Transverse colon (tissue), 4 donors: Measurements from ENCODE around the gene CARMIL1. TPM values are rescaled to one million over a fixed set of nuclear protein-coding genes. Genes with fewer than 3 reads are reported as not detected.

Source experiments
- DNase-seq: peaks from one replicate; pipeline ENCODE4 v3.0.0-alpha.2; 2019
- H3K27ac ChIP-seq, 4 donors: fragments of 200-600 bp; sonication (generic); 2 replicates each; pipeline ENCODE4 v1.5.1; 2016 to 2018; ENCODE audit warnings: inconsistent platforms in 4 of 4
- H3K27me3 ChIP-seq: fragments of 200-600 bp; sonication (generic); 2 replicates; pipeline ENCODE4 v1.5.1; 2017; ENCODE audit warnings: inconsistent platforms
- H3K36me3 ChIP-seq, 4 donors: fragments of 200-600 bp; sonication (generic); 2 replicates each; pipeline ENCODE4 v1.5.1; 2017 to 2019; ENCODE audit warnings: inconsistent platforms in 4 of 4
- H3K4me1 ChIP-seq, 4 donors: fragments of 200-600 bp; sonication (generic); 2 replicates each; pipeline ENCODE4 v1.5.1; 2017 to 2020; ENCODE audit warnings: inconsistent platforms in 4 of 4
- H3K4me3 ChIP-seq, 4 donors: fragments of 200-600 bp; sonication (generic); 1 replicate in 1 of 4; 2 replicates in 3 of 4; pipeline versions ENCODE4 v1.5.1 to v1.6.1; 2017 to 2019; ENCODE audit warnings: inconsistent platforms in 4 of 4
- H3K9me3 ChIP-seq, 2 donors: fragments of 200-600 bp; sonication (generic); 2 replicates each; pipeline ENCODE4 v1.5.1; 2017 to 2019; ENCODE audit warnings: inconsistent platforms in 2 of 2
- CTCF ChIP-seq, 5 experiments: fragments of 200-600 bp in 3 of 5; fragments of 450-650 bp in 2 of 5; sonication (generic) in 3 of 5; IDR thresholded peaks; 1 replicate in 2 of 5; 2 replicates in 3 of 5; pipeline ENCODE4 v1.5.1; 2016 to 2017; ENCODE audit warnings: antibody characterized with exemption in 5 of 5, inconsistent platforms in 3 of 5, mild to moderate bottlenecking in 2 of 5, moderate library complexity in 1 of 5
- EP300 ChIP-seq: sonication (generic); formaldehyde crosslinking; IDR thresholded peaks from one replicate; pipeline ENCODE4 v1.6.1; 2017; ENCODE audit warnings: antibody characterized with exemption, low read depth
- POLR2A ChIP-seq: fragments of 450-650 bp; IDR thresholded peaks from one replicate; pipeline ENCODE4 v1.6.1; 2016; ENCODE audit warnings: antibody characterized with exemption, mild to moderate bottlenecking, moderate library complexity
- POLR2AphosphoS5 ChIP-seq, 3 donors: sonication (generic); formaldehyde crosslinking; IDR thresholded peaks; one replicate each; pipeline ENCODE4 v1.6.1; 2016; ENCODE audit warnings: antibody characterized with exemption in 3 of 3
- WGBS, 2 donors: methylation state at CpG; one replicate each; pipeline ENCODE4 v1.1.5; 2018; ENCODE audit warnings: low coverage in 1 of 2; 5-methylcytosine and 5-hydroxymethylcytosine counted together
- in situ Hi-C, 4 donors: fragments of 200-750 bp; cut with MboI; loops; one replicate each; pipeline versions ENCODE4 v1.15.0 to v1.15.1; 2017; ENCODE audit warnings: low sequenced_read_pairs in 3 of 4, low pct_ligation_motif_present in 1 of 4, low pct_unique_long_range_greater_than_20kb in 1 of 4
- intact Hi-C: fragments of 100-400 bp; cut with DNase I; formaldehyde crosslinking; loops from one replicate; pipeline ENCODE4 v1.15.1; 2023; ENCODE audit warnings: low total_unique reads
- total RNA-seq, 4 donors: library from RNA; depleted of rRNA; stranded (reverse); fragments of >200 nt; gene quantifications; one replicate each; pipeline ENCODE4 v1.1.0, GENCODE V29; 2016

The CARMIL1 gene
- total RNA-seq, 4 donors from 2014 or later, result 25.1 to 93.5 (median 61.0) TPM

DNA sequence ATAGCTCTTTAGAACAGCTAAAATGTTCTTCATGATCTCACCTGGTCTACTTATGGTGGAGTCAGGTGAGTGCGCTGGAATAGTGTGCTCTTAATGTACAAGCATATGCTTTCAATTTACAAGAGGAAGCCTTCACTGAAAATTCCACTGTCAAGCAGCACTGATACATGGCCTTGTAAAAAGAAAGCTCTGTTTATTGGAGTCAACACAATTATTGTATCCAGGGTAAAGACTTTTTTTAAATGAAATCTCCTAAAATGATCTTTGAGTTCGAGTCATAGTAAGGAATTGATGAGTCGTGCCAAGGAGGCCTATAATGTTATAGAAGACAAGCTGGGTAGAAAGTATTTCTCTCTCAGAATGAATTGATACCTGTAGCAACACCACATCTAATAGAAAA lies 41.6 kb upstream of the CARMIL1 start:
- no peak for TF ChIP-seq POLR2A
- TF ChIP-seq EP300, result no peak
- no peak for TF ChIP-seq CTCF (IDR thresholded peaks at IDR 0.05)
- no peak for TF ChIP-seq POLR2AphosphoS5 (IDR thresholded peaks at IDR 0.05)
- Histone ChIP-seq H3K36me3 (no peaks in the 10 kb centered on the region), H3K4me1 (no peaks in the 10 kb centered on the region), H3K27ac (no peak overlapping the region), H3K4me3 (no peak overlapping the region), H3K9me3 (no peaks in the 10 kb centered on the region), H3K27me3 (no peaks in the 10 kb centered on the region)
- intact Hi-C loops (no loop called here), in situ Hi-C loops (no loop called here)
- no peak for DNase-seq
- WGBS, 2 donors, result 73 to 90% methylated on average over 3 of the region's 3 CpGs

GRCh38 chr6:25239059-25239458 lies 40.1 kb upstream of the CARMIL1 start:
- in situ Hi-C loops, result no loop called here
- TF ChIP-seq POLR2AphosphoS5 (IDR thresholded peaks at IDR 0.05) (no peak), CTCF (IDR thresholded peaks at IDR 0.05) (no peak), EP300 (no peak), POLR2A (no peak)

DNA sequence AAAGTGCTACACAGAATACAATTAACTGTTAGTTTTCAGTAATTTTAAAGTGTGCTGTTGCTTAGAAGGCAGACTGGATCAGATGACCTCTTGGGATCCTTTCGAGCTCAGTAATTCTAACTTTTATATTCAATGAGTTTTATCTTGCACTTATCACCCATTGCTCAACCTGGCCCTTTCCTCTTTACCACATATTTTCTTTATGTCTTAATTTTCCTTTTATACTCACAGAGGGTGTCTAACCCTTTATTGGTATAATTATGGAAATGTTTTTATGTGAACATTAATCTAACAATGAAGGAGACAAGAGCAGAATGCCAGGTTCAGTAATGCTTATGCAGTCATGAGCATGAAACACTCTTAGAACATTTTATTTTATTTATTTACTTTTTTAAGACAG lies 39.7 kb upstream of the CARMIL1 start:
- TF ChIP-seq POLR2AphosphoS5 (IDR thresholded peaks at IDR 0.05) (no peak), EP300 (no peak), POLR2A (no peak), CTCF (IDR thresholded peaks at IDR 0.05) (no peak)
- no peaks in the 10 kb centered on the region for H3K9me3 ChIP-seq
- no peak overlapping the region for H3K4me3 ChIP-seq
- no peak overlapping the region for H3K27ac ChIP-seq
- H3K36me3 ChIP-seq, result no peaks in the 10 kb centered on the region
- in situ Hi-C loops, result no loop called here
- no peaks in the 10 kb centered on the region for H3K4me1 ChIP-seq
- intact Hi-C loops, result no loop called here
- WGBS, 2 donors, result 50 to 67% methylated on average over 1 of the region's 1 CpG
- no peaks in the 10 kb centered on the region for H3K27me3 ChIP-seq
- no peak for DNase-seq

More at GRCh38 chr6:25239059-25239458, 40.1 kb upstream of the CARMIL1 start:
- Histone ChIP-seq H3K4me1 (no peaks in the 10 kb centered on the region), H3K9me3 (no peaks in the 10 kb centered on the region), H3K36me3 (no peaks in the 10 kb centered on the region), H3K27ac (no peak overlapping the region), H3K27me3 (no peaks in the 10 kb centered on the region), H3K4me3 (no peak overlapping the region)
- intact Hi-C loops, result no loop called here
- no peak for DNase-seq

GRCh38 chr6:25242567-25242966 lies 36.6 kb upstream of the CARMIL1 start:
- no peak for DNase-seq
- in situ Hi-C loops (no loop called here), intact Hi-C loops (no loop called here)
- H3K4me3 ChIP-seq, result no peak overlapping the region
- H3K36me3 ChIP-seq, result no peaks in the 10 kb centered on the region
- H3K4me1 ChIP-seq, result no peaks in the 10 kb centered on the region
- TF ChIP-seq EP300 (no peak), POLR2A (no peak), POLR2AphosphoS5 (IDR thresholded peaks at IDR 0.05) (no peak), CTCF (IDR thresholded peaks at IDR 0.05) (no peak)
- WGBS, 2 donors, result 86 to 93% methylated on average over 2 of the region's 2 CpGs
- H3K27me3 ChIP-seq, result no peaks in the 10 kb centered on the region
- no peaks in the 10 kb centered on the region for H3K9me3 ChIP-seq
- no peak overlapping the region for H3K27ac ChIP-seq
